Activated CD8-positive, alpha-beta memory T cell treated with anti-CD3 and anti-CD28 coated beads, Interleukin-2, amount 50 U/mL, for 48 hours (primary cell): ENCODE results near the gene USP51.
"Not testable (repeated sequence)": the region's sequence is repeated elsewhere in the genome, so short reads cannot be mapped to it uniquely, and the experiment has no call there.

Experiments used
- DNase-seq: peaks from one replicate; pipeline ENCODE4 v3.0.0-alpha.2; 2020

USP51 gene

GRCh38 chrX:55489314-55490009 lies at the start of gene USP51:
TSS of gene USP51 (minus strand) at chrX:55489848. CDS start at chrX:55488939, 909 bp downstream.
- DNase-seq, result peak; percentile 53

- no peak for DNase-seq
These were observed 34.8 kb upstream of the USP51 start for GRCh38 chrX:55524487-55524886.

- no peak for DNase-seq
These were observed 33.7 kb upstream of the USP51 start for GRCh38 chrX:55523356-55523755.

GRCh38 chrX:55522596-55523276 lies 33.1 kb upstream of the USP51 start:
- no peak for DNase-seq

GRCh38 chrX:55521687-55522086 lies 32.0 kb upstream of the USP51 start:
- no peak for DNase-seq

- not testable (repeated sequence) for DNase-seq
These were observed 27.3 kb upstream of the USP51 start for GRCh38 chrX:55516794-55517481.

GRCh38 chrX:55513045-55513737 lies 23.5 kb upstream of the USP51 start:
- DNase-seq, result not testable (repeated sequence)

- not testable (repeated sequence) for DNase-seq
These were observed 18.9 kb upstream of the USP51 start for GRCh38 chrX:55508410-55509152.

GRCh38 chrX:55507699-55508098 lies 18.1 kb upstream of the USP51 start:
- DNase-seq, result not testable (repeated sequence)

- not testable (repeated sequence) for DNase-seq
These were observed 17.4 kb upstream of the USP51 start for GRCh38 chrX:55507010-55507409.

- no peak for DNase-seq
These were observed 1.3 kb upstream of the USP51 start for GRCh38 chrX:55490974-55491373.

GRCh38 chrX:55490121-55490520 lies 473 bp upstream of the USP51 start:
- DNase-seq, result no peak

- DNase-seq, result peak; percentile 68
These were observed 895 bp downstream of the USP51 start for GRCh38 chrX:55488593-55489313.

GRCh38 chrX:55488006-55488592 lies 1.5 kb downstream of the USP51 start:
- no peak for DNase-seq

GRCh38 chrX:55487143-55487542 lies 2.5 kb downstream of the USP51 start:
- no peak for DNase-seq

GRCh38 chrX:55486736-55487135 lies 2.9 kb downstream of the USP51 start:
- no peak for DNase-seq

- DNase-seq, result no peak
These were observed 4.7 kb downstream of the USP51 start for GRCh38 chrX:55484948-55485347.

GRCh38 chrX:55480390-55481062 lies 9.1 kb downstream of the USP51 start:
- DNase-seq, result no peak

- not testable (repeated sequence) for DNase-seq
These were observed 9.7 kb downstream of the USP51 start for GRCh38 chrX:55479956-55480355.

- DNase-seq, result not testable (repeated sequence)
These were observed 23.9 kb downstream of the USP51 start for GRCh38 chrX:55465791-55466190.

- DNase-seq, result not testable (repeated sequence)
These were observed 24.5 kb downstream of the USP51 start for GRCh38 chrX:55465108-55465507.
